MM.1S (cell line): ENCODE data around the gene MSANTD1.

Experiments
- DNase-seq: peaks from one replicate; pipeline ENCODE4 v3.0.0-alpha.2; 2015
- H2AFZ ChIP-seq: fragments of 300-600 bp; sonication (generic); 2 replicates; pipeline ENCODE4 v1.6.0; 2016; ENCODE audit warnings: antibody characterized with exemption, low read length
- H3F3A ChIP-seq: fragments of 300-600 bp; sonication (generic); 2 replicates; pipeline ENCODE4 v1.6.1; 2016; ENCODE audit warnings: mild to moderate bottlenecking, antibody characterized with exemption, low read length, moderate library complexity, mixed read lengths; ENCODE audit not compliant: insufficient read depth
- H3K27ac ChIP-seq: fragments of 300-600 bp; sonication (generic); 2 replicates; pipeline ENCODE4 v1.5.1; 2016; ENCODE audit warnings: mild to moderate bottlenecking, low read length
- H3K27me3 ChIP-seq: fragments of 300-600 bp; sonication (generic); replicated peaks from 2 replicates; pipeline ENCODE4 v1.6.0; 2016; ENCODE audit warnings: low read length; ENCODE audit not compliant: insufficient read depth
- H3K36me3 ChIP-seq: fragments of 300-600 bp; sonication (generic); replicated peaks from 2 replicates; pipeline ENCODE4 v1.6.1; 2016; ENCODE audit warnings: mild to moderate bottlenecking, low read length, mixed read lengths; ENCODE audit not compliant: insufficient read depth
- H3K4me1 ChIP-seq: fragments of 300-600 bp; sonication (generic); 2 replicates; pipeline ENCODE4 v1.6.1; 2016; ENCODE audit warnings: low read length, mixed read lengths
- H3K4me2 ChIP-seq: fragments of 300-600 bp; sonication (generic); 2 replicates; pipeline ENCODE4 v1.6.0; 2016; ENCODE audit warnings: low read depth, low read length
- H3K4me3 ChIP-seq: fragments of 300-600 bp; sonication (generic); 2 replicates; pipeline ENCODE4 v1.5.1; 2016; ENCODE audit warnings: low read length, mixed read lengths
- H3K79me2 ChIP-seq: fragments of 300-600 bp; sonication (generic); 2 replicates; pipeline ENCODE4 v1.6.1; 2016; ENCODE audit warnings: mixed run types, low read length, mixed read lengths
- H3K9ac ChIP-seq: fragments of 300-600 bp; sonication (generic); 2 replicates; pipeline ENCODE4 v1.6.1; 2016; ENCODE audit warnings: low read length, mixed read lengths
- H3K9me2 ChIP-seq: fragments of 300-600 bp; sonication (generic); replicated peaks from 2 replicates; pipeline ENCODE4 v1.6.1; 2016; ENCODE audit warnings: mild to moderate bottlenecking, low read length, mixed read lengths; ENCODE audit not compliant: insufficient read depth
- H3K9me3 ChIP-seq: fragments of 300-600 bp; sonication (generic); replicated peaks from 2 replicates; pipeline ENCODE4 v1.6.1; 2016; ENCODE audit warnings: mild to moderate bottlenecking, low read length, mixed read lengths; ENCODE audit not compliant: insufficient read depth
- H4K20me1 ChIP-seq: fragments of 300-600 bp; sonication (generic); 2 replicates; pipeline ENCODE4 v1.6.1; 2016; ENCODE audit warnings: mild to moderate bottlenecking, low read length, moderate library complexity, mixed read lengths; ENCODE audit not compliant: insufficient read depth
- EZH2 ChIP-seq: fragments of 300-600 bp; sonication (generic); optimal IDR thresholded peaks from 2 replicates; pipeline ENCODE3; 2017; ENCODE audit warnings: low read depth, mild to moderate bottlenecking, antibody characterized with exemption, low read length, mixed read lengths
- EZH2phosphoT487 ChIP-seq: fragments of 300-600 bp; sonication (generic); IDR thresholded peaks from 2 replicates; pipeline ENCODE4 v1.6.1; 2018; ENCODE audit warnings: antibody characterized with exemption, low read length
- TF ChIP-seq, protein P1 (sequence below): fragments of 300-600 bp; sonication (generic); IDR thresholded peaks from 2 replicates; pipeline ENCODE4 v1.5.1; 2016; ENCODE audit warnings: antibody characterized with exemption, low read length, mixed read lengths

MSANTD1 gene

DNA sequence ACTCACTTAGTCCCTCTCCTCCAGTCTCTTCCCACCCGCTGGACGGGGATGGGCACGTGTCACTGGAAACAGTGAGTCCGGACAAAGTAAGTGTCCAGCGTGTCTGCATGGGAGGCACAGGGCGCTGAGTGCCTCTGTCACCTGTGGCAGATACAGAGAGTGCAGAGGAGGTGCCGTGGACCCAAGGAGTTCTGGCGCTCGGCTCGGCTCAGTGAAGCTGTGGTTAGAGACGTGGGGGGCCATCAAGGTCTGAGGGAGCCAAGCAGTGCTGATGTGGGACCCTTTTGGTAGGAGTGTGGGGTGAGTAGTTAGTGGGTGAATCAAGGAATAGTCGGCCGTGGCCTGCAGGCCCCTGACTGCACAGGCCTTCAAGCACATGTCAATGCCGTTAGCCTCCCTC is 40.1 kb upstream of the MSANTD1 start:
- H3K27me3 ChIP-seq, result no peaks in the 10 kb centered on the region
- no peak overlapping the region for H3K27ac ChIP-seq
- 0 out of 2 replicates have a peak, but pooled peaks cover 2% of the 10 kb centered on the region for H3K36me3 ChIP-seq
- DNase-seq, result no peak
- no peaks in the 10 kb centered on the region for H3K9me3 ChIP-seq
- no peaks in the 10 kb centered on the region for H3F3A ChIP-seq
- H4K20me1 ChIP-seq, result no peaks in the 10 kb centered on the region
- no peaks in the 10 kb centered on the region for H3K9me2 ChIP-seq
- no peak overlapping the region for H3K4me3 ChIP-seq
- TF ChIP-seq EZH2phosphoT487, result no peak
- no peak for TF ChIP-seq EZH2
- TF ChIP-seq, protein P1, sequence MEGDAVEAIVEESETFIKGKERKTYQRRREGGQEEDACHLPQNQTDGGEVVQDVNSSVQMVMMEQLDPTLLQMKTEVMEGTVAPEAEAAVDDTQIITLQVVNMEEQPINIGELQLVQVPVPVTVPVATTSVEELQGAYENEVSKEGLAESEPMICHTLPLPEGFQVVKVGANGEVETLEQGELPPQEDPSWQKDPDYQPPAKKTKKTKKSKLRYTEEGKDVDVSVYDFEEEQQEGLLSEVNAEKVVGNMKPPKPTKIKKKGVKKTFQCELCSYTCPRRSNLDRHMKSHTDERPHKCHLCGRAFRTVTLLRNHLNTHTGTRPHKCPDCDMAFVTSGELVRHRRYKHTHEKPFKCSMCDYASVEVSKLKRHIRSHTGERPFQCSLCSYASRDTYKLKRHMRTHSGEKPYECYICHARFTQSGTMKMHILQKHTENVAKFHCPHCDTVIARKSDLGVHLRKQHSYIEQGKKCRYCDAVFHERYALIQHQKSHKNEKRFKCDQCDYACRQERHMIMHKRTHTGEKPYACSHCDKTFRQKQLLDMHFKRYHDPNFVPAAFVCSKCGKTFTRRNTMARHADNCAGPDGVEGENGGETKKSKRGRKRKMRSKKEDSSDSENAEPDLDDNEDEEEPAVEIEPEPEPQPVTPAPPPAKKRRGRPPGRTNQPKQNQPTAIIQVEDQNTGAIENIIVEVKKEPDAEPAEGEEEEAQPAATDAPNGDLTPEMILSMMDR, result no peak
- no peak overlapping the region for H3K9ac ChIP-seq
- no peaks in the 10 kb centered on the region for H3K4me1 ChIP-seq
- H2AFZ ChIP-seq, result no peak overlapping the region
- no peaks in the 10 kb centered on the region for H3K79me2 ChIP-seq
- no peak overlapping the region for H3K4me2 ChIP-seq

DNA sequence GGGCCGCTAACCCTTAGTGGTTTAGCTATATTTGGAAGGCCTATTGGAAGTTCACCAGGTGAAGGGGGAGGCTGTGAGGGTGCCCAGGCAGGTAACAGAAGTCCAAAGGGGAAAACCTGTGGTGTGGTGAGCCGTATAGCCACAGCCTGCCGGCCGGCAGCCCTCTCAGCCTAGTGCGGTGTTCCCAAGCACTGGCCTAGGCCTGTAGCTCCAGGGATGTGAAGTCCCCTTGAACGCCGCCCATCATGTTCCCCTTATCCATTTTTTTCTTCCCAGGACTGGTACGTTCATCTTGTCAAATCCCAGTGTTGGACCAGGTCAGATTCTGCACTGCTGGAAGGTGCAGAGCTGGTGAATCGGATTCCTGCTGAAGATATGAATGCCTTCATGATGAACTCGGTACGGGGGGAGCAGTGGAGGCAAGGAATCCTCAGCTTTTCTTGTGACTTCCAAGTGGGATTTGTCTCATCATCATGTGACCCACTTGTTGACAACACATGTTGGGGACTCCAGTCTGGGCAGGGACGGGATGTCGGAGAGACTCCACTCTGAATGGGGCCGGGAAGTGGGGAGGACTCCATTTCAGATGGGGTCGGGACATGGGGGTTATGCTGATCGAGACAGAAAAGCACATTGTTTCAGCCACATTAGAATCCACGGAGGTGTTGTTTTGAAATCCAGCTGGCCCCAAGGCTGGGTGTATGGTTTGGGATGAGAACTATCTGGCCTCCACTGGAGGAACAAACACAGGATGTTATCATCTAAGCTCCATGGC is 39.2 kb upstream of the MSANTD1 start:
- no peaks in the 10 kb centered on the region for H3K27me3 ChIP-seq
- no peak overlapping the region for H3K27ac ChIP-seq
- H3K9ac ChIP-seq, result no peak overlapping the region
- no peaks in the 10 kb centered on the region for H3F3A ChIP-seq
- no peaks in the 10 kb centered on the region for H3K79me2 ChIP-seq
- no peaks in the 10 kb centered on the region for H3K9me2 ChIP-seq
- H3K9me3 ChIP-seq, result no peaks in the 10 kb centered on the region
- no peaks in the 10 kb centered on the region for H4K20me1 ChIP-seq
- DNase-seq, result no peak
- peaks cover 6% of the 10 kb centered on the region; the same call in 1 of the 2 replicates for H3K36me3 ChIP-seq
- no peaks in the 10 kb centered on the region for H3K4me1 ChIP-seq
- H3K4me2 ChIP-seq, result no peak overlapping the region
- H3K4me3 ChIP-seq, result no peak overlapping the region
- no peak overlapping the region for H2AFZ ChIP-seq
- TF ChIP-seq, protein P1, result no peak
- TF ChIP-seq EZH2phosphoT487 (no peak), EZH2 (no peak)

DNA sequence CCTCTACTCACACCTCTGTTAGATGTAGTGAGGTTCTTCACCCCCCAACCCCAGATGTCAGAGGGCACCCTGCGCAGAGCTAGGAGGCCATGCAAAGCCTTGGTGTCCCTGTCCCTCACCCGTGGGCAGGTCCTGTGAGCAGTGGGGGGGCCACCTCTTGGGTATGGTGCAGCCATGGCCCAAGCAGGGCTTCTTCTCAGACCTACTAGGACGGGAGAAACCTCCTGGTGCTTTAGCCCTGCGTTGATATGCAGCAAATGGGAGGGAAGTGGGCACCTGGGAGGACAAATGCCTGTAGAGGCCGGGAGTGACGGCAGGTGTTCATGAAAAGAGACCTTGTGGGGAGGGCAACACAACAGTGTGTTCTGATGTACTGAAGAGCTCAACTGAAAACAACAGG is 38.5 kb upstream of the MSANTD1 start:
- DNase-seq, result no peak
- TF ChIP-seq, protein P1, result no peak
- no peak for TF ChIP-seq EZH2phosphoT487
- TF ChIP-seq EZH2, result no peak
- Histone ChIP-seq H4K20me1 (no peaks in the 10 kb centered on the region), H3K9ac (no peak overlapping the region), H3F3A (no peaks in the 10 kb centered on the region), H3K27me3 (no peaks in the 10 kb centered on the region), H3K4me2 (no peak overlapping the region), H3K9me3 (no peaks in the 10 kb centered on the region), H2AFZ (no peak overlapping the region), H3K27ac (no peak overlapping the region), H3K9me2 (no peaks in the 10 kb centered on the region), H3K79me2 (no peaks in the 10 kb centered on the region), H3K36me3 (peaks cover 6% of the 10 kb centered on the region; the same call in 1 of the 2 replicates), H3K4me1 (no peaks in the 10 kb centered on the region), H3K4me3 (no peak overlapping the region)
